ENCODE results near the gene KCNQ1.

DNA sequence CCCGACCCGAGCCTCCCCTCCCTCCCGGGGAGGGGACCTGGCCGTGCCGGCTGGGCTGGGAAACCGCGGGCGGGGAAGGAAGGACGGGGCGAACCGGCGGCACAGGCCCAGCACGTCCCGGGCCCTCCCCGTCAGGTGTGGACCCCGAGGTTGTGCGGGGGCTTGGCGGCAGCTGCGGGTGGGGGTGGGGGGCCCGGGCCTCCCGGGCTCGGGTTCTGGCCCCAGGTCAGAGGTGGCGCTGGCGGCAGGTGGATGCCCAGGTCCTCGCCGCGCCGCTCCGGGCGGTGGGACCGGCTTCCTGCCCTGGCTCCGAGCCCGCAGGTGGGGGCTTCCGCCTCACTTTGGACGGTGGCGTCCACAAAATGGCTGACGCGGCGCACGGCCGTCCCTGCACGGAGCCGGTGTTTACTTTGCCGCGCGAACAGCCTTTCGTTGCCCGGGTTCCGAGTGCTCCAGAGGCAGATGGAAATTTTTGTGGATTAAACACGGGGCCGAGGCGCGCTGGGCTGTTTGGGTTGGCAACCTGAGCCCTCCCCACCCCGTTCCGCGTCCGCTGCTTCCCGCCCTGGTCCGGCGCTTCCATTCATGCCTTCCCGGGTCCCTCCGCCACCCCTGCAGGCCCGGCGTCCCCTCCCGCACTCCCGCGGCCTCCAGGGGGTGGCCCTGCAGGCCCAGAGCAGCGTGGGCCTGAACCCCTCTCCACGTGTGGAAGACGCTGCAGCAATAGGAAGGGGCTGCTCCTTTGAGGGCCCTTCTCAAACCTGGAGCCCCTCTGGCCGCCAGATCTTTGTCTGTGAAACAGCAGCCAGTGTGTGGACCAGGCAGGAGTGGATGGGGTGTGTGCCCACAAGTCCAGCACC lies 346.9 kb downstream of the KCNQ1 start:
- TF ChIP-seq, protein P1, sequence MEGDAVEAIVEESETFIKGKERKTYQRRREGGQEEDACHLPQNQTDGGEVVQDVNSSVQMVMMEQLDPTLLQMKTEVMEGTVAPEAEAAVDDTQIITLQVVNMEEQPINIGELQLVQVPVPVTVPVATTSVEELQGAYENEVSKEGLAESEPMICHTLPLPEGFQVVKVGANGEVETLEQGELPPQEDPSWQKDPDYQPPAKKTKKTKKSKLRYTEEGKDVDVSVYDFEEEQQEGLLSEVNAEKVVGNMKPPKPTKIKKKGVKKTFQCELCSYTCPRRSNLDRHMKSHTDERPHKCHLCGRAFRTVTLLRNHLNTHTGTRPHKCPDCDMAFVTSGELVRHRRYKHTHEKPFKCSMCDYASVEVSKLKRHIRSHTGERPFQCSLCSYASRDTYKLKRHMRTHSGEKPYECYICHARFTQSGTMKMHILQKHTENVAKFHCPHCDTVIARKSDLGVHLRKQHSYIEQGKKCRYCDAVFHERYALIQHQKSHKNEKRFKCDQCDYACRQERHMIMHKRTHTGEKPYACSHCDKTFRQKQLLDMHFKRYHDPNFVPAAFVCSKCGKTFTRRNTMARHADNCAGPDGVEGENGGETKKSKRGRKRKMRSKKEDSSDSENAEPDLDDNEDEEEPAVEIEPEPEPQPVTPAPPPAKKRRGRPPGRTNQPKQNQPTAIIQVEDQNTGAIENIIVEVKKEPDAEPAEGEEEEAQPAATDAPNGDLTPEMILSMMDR (IDR thresholded peaks at IDR 0.05): no peak
- TF ChIP-seq, protein P2, sequence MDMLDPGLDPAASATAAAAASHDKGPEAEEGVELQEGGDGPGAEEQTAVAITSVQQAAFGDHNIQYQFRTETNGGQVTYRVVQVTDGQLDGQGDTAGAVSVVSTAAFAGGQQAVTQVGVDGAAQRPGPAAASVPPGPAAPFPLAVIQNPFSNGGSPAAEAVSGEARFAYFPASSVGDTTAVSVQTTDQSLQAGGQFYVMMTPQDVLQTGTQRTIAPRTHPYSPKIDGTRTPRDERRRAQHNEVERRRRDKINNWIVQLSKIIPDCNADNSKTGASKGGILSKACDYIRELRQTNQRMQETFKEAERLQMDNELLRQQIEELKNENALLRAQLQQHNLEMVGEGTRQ (IDR thresholded peaks at IDR 0.05; ENCODE audit: borderline replicate concordance, low read depth, low read length): no peak
- TF ChIP-seq MEF2A (IDR thresholded peaks at IDR 0.05; ENCODE audit: borderline replicate concordance, low read depth) (no peak), RCOR1 (IDR thresholded peaks at IDR 0.05; ENCODE audit: low read length) (no peak), TAF1 (IDR thresholded peaks at IDR 0.05; ENCODE audit: borderline replicate concordance, low read depth, low read length) (no peak), MXI1 (IDR thresholded peaks at IDR 0.05; ENCODE audit: low read depth, low read length) (no peak), POLR2AphosphoS5 (IDR thresholded peaks at IDR 0.05; ENCODE audit: low read depth, low read length) (no peak), RAD21 (IDR thresholded peaks at IDR 0.05; ENCODE audit: low read length) (no peak), GABPA (IDR thresholded peaks at IDR 0.05; ENCODE audit: low read depth) (no peak), EP300 (IDR thresholded peaks at IDR 0.05; ENCODE audit: borderline replicate concordance in 1 of 2, low read depth in 1 of 2, low read length in 1 of 2) (no peak), JUND (IDR thresholded peaks at IDR 0.05) (no peak)
- TF ChIP-seq, protein P3, sequence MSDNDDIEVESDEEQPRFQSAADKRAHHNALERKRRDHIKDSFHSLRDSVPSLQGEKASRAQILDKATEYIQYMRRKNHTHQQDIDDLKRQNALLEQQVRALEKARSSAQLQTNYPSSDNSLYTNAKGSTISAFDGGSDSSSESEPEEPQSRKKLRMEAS (IDR thresholded peaks at IDR 0.05; ENCODE audit: low read depth): no peak
- TF ChIP-seq, protein P4, sequence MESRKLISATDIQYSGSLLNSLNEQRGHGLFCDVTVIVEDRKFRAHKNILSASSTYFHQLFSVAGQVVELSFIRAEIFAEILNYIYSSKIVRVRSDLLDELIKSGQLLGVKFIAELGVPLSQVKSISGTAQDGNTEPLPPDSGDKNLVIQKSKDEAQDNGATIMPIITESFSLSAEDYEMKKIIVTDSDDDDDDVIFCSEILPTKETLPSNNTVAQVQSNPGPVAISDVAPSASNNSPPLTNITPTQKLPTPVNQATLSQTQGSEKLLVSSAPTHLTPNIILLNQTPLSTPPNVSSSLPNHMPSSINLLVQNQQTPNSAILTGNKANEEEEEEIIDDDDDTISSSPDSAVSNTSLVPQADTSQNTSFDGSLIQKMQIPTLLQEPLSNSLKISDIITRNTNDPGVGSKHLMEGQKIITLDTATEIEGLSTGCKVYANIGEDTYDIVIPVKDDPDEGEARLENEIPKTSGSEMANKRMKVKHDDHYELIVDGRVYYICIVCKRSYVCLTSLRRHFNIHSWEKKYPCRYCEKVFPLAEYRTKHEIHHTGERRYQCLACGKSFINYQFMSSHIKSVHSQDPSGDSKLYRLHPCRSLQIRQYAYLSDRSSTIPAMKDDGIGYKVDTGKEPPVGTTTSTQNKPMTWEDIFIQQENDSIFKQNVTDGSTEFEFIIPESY (IDR thresholded peaks at IDR 0.05; ENCODE audit: borderline replicate concordance, low read depth): no peak
- TF ChIP-seq, protein P5, sequence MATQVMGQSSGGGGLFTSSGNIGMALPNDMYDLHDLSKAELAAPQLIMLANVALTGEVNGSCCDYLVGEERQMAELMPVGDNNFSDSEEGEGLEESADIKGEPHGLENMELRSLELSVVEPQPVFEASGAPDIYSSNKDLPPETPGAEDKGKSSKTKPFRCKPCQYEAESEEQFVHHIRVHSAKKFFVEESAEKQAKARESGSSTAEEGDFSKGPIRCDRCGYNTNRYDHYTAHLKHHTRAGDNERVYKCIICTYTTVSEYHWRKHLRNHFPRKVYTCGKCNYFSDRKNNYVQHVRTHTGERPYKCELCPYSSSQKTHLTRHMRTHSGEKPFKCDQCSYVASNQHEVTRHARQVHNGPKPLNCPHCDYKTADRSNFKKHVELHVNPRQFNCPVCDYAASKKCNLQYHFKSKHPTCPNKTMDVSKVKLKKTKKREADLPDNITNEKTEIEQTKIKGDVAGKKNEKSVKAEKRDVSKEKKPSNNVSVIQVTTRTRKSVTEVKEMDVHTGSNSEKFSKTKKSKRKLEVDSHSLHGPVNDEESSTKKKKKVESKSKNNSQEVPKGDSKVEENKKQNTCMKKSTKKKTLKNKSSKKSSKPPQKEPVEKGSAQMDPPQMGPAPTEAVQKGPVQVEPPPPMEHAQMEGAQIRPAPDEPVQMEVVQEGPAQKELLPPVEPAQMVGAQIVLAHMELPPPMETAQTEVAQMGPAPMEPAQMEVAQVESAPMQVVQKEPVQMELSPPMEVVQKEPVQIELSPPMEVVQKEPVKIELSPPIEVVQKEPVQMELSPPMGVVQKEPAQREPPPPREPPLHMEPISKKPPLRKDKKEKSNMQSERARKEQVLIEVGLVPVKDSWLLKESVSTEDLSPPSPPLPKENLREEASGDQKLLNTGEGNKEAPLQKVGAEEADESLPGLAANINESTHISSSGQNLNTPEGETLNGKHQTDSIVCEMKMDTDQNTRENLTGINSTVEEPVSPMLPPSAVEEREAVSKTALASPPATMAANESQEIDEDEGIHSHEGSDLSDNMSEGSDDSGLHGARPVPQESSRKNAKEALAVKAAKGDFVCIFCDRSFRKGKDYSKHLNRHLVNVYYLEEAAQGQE (IDR thresholded peaks at IDR 0.05; ENCODE audit: low read depth, low read length): no peak

Measured in SK-N-SH (cell line).